GM12864 (cell line): ENCODE measurements around the gene GSDME.

Experiments used
- DNase-seq: peaks from one replicate; pipeline ENCODE4 v3.0.0-alpha.2; 2011; ENCODE audit warnings: low read depth
- H3K4me3 ChIP-seq: 2 replicates; pipeline ENCODE4 v1.5.1; 2011; ENCODE audit warnings: mild to moderate bottlenecking, low read depth, low read length, control low read depth
- TF ChIP-seq, protein P1 (sequence below): IDR thresholded peaks from 2 replicates; pipeline ENCODE4 v1.5.1; 2011; ENCODE audit warnings: low read depth, mild to moderate bottlenecking, moderate library complexity, low read length, control low read depth, inconsistent platforms; ENCODE audit errors: missing control alignments

The GSDME gene

DNA sequence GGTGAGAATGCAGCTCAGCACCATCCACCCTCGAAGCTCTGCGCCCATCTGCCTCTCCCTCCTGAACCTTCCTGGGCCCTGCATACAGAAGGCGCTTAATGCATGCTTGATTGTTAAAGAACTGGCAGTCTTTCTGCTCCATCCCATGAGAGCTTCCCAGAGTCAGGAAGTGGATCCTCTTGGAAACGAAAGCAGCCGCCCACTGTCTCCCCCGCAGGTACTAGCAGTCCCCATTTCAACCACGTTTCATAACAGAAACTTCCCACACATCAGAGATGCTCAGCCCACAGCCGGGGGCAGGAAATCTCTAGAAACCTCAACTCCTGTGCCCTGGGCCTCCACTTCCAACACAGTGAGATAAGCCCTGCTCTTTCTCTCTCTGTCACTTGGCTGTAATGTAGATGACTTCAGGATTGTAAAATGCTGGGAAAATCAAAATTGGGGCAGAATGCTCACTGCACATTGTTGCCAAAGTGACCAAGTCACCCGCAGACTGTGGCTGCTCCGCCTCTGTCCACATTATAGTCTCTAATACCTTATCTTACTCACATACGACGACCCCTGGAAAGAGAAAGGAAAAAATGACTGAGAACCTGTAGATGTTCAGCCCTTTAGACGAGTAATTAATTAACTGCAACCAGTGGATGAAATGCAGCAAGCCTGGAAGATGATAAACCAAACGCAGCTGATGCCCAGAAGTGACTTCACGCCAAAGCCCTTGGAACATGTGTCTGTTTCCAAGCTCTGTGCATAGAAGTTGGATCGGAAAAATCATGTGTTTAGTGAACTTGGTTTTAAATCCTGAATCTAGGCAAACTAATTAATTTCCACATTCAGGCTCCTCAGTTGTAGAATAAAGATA is 28.5 kb downstream of the GSDME start:
- H3K4me3 ChIP-seq = no peak overlapping the region
- no peak for DNase-seq
- TF ChIP-seq, protein P1, sequence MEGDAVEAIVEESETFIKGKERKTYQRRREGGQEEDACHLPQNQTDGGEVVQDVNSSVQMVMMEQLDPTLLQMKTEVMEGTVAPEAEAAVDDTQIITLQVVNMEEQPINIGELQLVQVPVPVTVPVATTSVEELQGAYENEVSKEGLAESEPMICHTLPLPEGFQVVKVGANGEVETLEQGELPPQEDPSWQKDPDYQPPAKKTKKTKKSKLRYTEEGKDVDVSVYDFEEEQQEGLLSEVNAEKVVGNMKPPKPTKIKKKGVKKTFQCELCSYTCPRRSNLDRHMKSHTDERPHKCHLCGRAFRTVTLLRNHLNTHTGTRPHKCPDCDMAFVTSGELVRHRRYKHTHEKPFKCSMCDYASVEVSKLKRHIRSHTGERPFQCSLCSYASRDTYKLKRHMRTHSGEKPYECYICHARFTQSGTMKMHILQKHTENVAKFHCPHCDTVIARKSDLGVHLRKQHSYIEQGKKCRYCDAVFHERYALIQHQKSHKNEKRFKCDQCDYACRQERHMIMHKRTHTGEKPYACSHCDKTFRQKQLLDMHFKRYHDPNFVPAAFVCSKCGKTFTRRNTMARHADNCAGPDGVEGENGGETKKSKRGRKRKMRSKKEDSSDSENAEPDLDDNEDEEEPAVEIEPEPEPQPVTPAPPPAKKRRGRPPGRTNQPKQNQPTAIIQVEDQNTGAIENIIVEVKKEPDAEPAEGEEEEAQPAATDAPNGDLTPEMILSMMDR = no peak

GRCh38 chr7:24728121-24728500 is 29.2 kb downstream of the GSDME start:
- TF ChIP-seq, protein P1 = no peak
- H3K4me3 ChIP-seq = no peak overlapping the region
- no peak for DNase-seq

- TF ChIP-seq, protein P1 = no peak
- H3K4me3 ChIP-seq = no peak overlapping the region
- DNase-seq = peak; percentile 45
These were observed 29.8 kb downstream of the GSDME start for GRCh38 chr7:24727154-24728120.

DNA sequence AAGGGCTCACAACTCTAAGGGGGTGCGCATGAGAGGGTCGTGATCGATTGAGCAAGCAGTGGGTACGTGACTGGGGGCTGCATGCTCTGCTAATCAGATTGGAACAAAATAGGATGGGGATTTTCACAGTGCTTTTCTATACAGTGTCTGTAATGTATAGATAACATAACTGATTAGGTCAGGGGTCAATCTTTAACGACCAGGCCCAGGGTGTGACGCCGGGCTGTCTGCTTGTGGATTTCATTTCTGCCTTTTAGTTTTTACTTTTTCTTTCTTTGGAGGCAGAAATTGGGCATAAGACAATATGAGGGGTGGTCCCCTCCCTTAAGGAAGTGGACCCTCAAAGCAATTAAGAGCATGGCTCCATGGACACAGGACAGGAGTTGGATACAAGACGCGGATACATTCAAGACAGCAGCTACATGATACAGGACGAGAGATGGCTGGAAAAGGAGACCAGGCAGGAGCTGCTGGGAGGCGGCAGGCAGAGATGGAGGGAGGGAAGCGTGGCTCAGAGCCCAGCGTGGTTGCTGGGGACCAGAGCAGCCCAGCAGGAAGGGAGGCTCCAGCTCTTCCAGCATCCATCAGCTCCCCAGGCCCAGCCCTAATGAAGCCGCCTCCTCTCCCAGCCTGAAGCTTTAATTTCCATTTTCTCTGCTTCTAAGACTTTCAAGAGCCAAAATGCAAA is 31.6 kb downstream of the GSDME start:
- TF ChIP-seq, protein P1 = no peak
- H3K4me3 ChIP-seq = no peak overlapping the region
- DNase-seq = no peak

- H3K4me3 ChIP-seq = no peak overlapping the region
- TF ChIP-seq, protein P1 = no peak
- DNase-seq = no peak
These were observed 32.6 kb downstream of the GSDME start for GRCh38 chr7:24724451-24725190.

DNA sequence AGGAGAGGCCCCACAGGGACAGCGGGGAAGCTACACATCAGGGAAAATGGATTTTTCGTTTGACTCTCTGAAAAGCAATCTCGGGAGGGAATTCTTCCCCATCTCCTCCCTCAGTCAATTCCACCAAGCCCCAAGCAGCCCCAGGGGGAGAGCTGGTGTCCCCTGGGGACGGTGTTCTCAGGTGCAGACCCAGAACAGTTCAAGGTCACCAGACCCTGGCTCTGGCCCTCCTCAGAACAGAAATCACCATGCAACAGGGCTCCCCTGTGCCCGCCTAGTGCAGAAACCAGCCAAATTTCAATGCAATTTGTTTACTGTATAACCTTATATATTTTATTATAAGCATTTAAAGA is 34.1 kb downstream of the GSDME start:
- DNase-seq = no peak
- TF ChIP-seq, protein P1 = no peak
- H3K4me3 ChIP-seq = no peak overlapping the region
